Activated CD4-positive, alpha-beta T cell treated with anti-CD3 and anti-CD28 coated beads, Interleukin-2, amount 10 ng/mL, durations not matched to agents 7 days and 5 days (primary cell): ENCODE data around the gene ZNF740. TPM values are rescaled to one million over a fixed set of nuclear protein-coding genes. Genes with fewer than 3 reads are reported as not detected.

Experiments
- CTCF ChIA-PET: fragments of 350-600 bp; sonication (Branson Sonifier 250); formaldehyde crosslinking; loops from one replicate; lab custom pipeline; 2021; ENCODE audit warnings: antibody characterized with exemption; lab: Charles Lee
- POLR2A ChIA-PET: fragments of 350-600 bp; sonication (Branson Sonifier 250); formaldehyde crosslinking; loops from one replicate; lab custom pipeline; 2021; ENCODE audit warnings: antibody characterized with exemption; lab: Charles Lee
- DNase-seq: peaks from one replicate; pipeline ENCODE4 v3.0.0-alpha.2; 2020
- H3K27ac Mint-ChIP-seq: one replicate; pipeline ENCODE4 v1.8.0; 2021; ENCODE audit warnings: mild to moderate bottlenecking, moderate library complexity, mixed read lengths
- H3K27me3 Mint-ChIP-seq: one replicate; pipeline ENCODE4 v1.8.0; 2021; ENCODE audit warnings: mixed read lengths
- H3K36me3 Mint-ChIP-seq: one replicate; pipeline ENCODE4 v1.8.0; 2021; ENCODE audit warnings: low read depth, mixed read lengths
- H3K4me1 Mint-ChIP-seq: one replicate; pipeline ENCODE4 v1.8.0; 2021; ENCODE audit warnings: mixed read lengths
- H3K4me3 Mint-ChIP-seq: one replicate; pipeline ENCODE4 v1.8.0; 2021; ENCODE audit warnings: mild to moderate bottlenecking, moderate library complexity, mixed read lengths
- H3K9me3 Mint-ChIP-seq: one replicate; pipeline ENCODE4 v1.8.0; 2021; ENCODE audit warnings: mixed read lengths
- total RNA-seq, 2 experiments: library from RNA; stranded (reverse); gene quantifications; one replicate each; pipeline ENCODE4 v1.2.3, GENCODE V29; 2021

Gene ZNF740
- 10 to 100 TPM; 38.9 to 44.1 TPM for total RNA-seq

DNA sequence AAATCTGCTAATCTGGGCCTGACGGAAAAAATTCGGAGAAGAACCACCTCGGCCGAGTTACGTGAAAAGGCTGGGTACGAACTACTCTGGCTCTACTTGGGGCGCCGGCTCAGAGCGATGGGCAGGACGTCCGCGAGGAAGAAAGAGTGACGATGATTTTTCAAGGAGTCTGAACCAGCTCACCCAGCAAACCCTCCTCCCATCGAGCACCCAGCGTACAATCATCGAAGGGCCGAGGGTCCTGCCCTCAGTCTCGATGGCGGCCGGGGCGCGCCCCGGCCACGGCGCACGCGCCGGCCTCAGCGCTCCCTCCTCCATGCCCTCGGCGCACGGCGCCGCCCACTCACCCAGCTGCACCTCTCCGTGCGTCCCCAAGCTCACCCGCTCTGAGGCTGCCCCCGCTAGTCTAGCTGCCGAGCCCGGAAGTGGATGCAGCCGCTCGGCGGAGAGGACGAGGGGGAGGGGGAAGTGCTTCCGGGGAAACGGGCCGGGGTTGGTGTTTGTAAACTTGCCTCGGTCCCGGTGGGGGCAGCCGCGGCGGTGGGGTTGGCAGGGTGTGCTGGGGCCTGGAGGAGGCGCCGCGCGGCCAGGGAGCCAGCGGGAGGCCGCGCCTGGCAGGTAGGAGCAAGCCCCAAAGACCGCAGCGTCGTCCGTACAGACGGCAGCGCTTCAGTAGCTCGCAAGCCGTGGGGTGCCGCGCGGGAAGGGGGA lies at the start of gene ZNF740, which contains the start of gene CSAD:
Gene ZNF740, plus strand, starts transcription at position 503 of the 711 bp plus-strand sequence. CDS start 1,262 bp downstream, outside the sequence.
Gene CSAD, minus strand, starts transcription at position 706 of the 711 bp plus-strand sequence. CDS start 7,455 bp downstream, outside the sequence.
- POLR2A ChIA-PET: interaction anchor here (0.8 to 1.5 kb wide), 2 partner anchors 19 to 21 kb away, joined by 4 to 5 read pairs; no protein-coding TSS in a partner anchor
- peaks cover 60% of the 10 kb centered on the region for H3K4me1 Mint-ChIP-seq

DNA sequence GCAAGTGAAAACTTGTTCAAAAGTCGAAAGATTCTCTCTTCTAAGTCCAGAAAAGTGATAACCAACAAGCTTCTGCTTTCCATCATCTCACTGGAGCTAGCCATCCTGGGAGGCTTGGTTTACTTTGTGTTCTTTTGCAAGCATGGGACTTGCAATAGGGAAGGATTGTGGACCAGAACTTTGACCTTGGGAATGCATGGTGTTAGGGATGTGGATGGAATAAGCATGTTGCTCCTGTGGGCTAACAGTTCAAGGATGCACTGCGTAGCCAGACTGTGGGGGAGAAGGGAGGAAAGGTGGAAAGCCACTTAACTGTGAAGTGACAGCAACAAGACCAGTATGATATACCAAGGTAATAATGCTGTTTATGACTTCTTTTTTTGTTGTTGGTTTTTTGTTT lies 48.7 kb upstream of the ZNF740 start:
- Mint-ChIP-seq H3K4me1 (peaks cover 3% of the 10 kb centered on the region), H3K36me3 (no peaks in the 10 kb centered on the region), H3K27me3 (peaks cover 7% of the 10 kb centered on the region), H3K9me3 (no peaks in the 10 kb centered on the region), H3K27ac (no peak overlapping the region), H3K4me3 (no peak overlapping the region)
- CTCF ChIA-PET: interaction anchor here (0.9 kb wide), 1 partner anchor 59 kb away, joined by 3 read pairs; no protein-coding TSS in a partner anchor
- POLR2A ChIA-PET: no interaction called here
- no peak for DNase-seq

More for the DNA sequence above, at the start of gene ZNF740, which contains the start of gene CSAD:
- no peaks in the 10 kb centered on the region for H3K27me3 Mint-ChIP-seq
- peak; percentile 98 for DNase-seq
- peak within 1 kb of the TSS; percentile 95 for H3K27ac Mint-ChIP-seq
- CTCF ChIA-PET: interaction anchor here (0.6 to 4.4 kb wide), 16 partner anchors 8 to 162 kb away, joined by 3 to 33 read pairs (median 4); partner anchors contain the start of genes AAAS, ESPL1 and PFDN5
- H3K36me3 Mint-ChIP-seq: peaks cover 42% of the 10 kb centered on the region
- peak within 1 kb of the TSS; percentile 84 for H3K4me3 Mint-ChIP-seq
- no peaks in the 10 kb centered on the region for H3K9me3 Mint-ChIP-seq

DNA sequence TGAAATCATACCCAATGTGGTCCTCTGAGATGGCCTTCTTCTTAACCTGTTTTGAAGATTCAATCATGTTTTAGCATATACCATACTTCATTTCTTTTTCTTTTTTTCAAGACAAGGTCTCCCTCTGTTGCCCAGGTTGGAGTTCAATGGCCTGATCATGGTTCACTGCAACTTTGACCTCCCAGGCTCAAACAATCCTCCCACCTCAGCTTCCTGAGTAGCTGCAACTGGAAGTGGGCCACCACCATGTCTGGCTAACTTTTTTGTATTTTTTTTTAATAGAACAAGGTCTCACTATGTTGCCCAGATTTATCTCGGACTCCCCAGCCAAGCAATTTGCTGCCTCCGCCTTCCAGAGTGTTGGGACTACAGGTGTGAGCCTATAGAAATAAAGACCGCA lies 46.8 kb upstream of the ZNF740 start:
- no peaks in the 10 kb centered on the region for H3K4me1 Mint-ChIP-seq
- no peak overlapping the region for H3K4me3 Mint-ChIP-seq

DNA sequence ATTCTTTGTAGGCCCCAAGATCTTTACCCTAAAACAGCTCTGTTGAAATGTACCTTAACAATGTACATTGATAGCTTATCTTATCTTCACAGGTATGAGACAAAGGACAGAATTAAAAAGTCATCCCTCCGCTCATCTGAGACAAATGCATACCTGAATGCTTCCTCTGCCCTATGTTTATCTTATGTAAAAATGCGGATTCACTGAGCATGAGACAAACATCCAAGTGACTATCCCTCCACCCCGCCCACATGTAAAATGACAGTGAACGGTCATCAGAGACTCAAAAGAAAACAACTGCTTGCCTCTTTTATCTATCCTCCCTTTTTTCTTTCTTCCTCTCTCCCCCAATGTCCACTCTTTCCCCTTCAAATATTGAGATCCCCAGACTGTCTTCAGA lies 37.2 kb upstream of the ZNF740 start:
- no peak for DNase-seq
- Mint-ChIP-seq H3K4me1 (no peaks in the 10 kb centered on the region), H3K27ac (no peak overlapping the region), H3K36me3 (no peaks in the 10 kb centered on the region), H3K4me3 (no peak overlapping the region), H3K9me3 (peaks cover 9% of the 10 kb centered on the region), H3K27me3 (peaks cover 12% of the 10 kb centered on the region)
- ChIA-PET POLR2A (no interaction called here), CTCF (interaction anchor here (1.0 kb wide), 1 partner anchor 23 kb away, joined by 4 read pairs; no protein-coding TSS in a partner anchor)

More for the DNA sequence above, 46.8 kb upstream of the ZNF740 start:
- Mint-ChIP-seq H3K9me3 (peaks cover under 1% of the 10 kb centered on the region), H3K27ac (no peak overlapping the region), H3K36me3 (no peaks in the 10 kb centered on the region), H3K27me3 (peaks cover 5% of the 10 kb centered on the region)
- ChIA-PET CTCF (interaction anchor here (0.7 kb wide), 1 partner anchor 775 kb away, joined by 3 read pairs; no protein-coding TSS in a partner anchor), POLR2A (no interaction called here)
- DNase-seq: no peak

DNA sequence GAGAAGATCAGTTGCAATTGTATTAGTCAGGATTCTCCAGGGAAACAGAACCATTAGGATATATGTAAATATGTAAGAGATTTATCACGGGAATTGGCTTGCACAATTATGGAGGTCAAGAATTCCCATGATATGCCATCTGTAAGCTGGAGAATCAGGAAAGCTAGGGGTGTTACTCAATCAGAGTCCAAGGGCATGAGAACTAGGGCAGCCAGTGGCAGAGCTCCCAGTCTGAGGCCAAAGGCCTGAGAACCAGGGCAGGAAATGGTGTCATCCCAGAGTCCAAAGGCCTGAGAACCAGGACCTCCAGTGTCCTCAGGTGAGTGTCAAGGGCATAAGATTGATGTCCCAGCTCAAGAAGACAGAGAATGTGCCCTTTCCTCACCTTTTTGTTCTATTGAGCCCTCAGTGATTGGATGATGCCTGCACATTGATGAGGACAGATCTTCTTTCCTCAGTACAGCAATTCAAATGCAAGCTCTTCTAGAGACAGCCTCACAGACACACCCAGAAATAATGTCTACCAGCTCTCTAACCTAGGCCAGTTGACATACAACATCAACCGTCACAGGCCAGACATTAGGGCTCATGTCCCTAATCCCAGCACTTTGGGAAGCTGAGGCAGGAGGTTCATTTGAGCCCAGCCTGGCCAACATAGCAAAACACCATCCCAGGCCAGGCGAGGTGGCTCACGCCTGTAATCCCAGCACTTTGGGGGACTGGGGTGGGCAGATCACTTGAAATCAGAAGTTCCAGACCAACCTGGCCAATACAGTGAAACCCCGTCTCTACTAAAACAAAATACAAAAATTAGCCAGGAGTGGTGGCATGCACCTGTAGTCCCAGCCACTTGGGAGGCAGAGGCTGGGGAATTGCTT lies 34.9 kb upstream of the ZNF740 start:
- Mint-ChIP-seq H3K4me3 (no peak overlapping the region), H3K27ac (no peak overlapping the region), H3K36me3 (no peaks in the 10 kb centered on the region), H3K4me1 (no peaks in the 10 kb centered on the region), H3K27me3 (peaks cover 9% of the 10 kb centered on the region), H3K9me3 (no peaks in the 10 kb centered on the region)
- no peak for DNase-seq
- POLR2A ChIA-PET: no interaction called here
- CTCF ChIA-PET: interaction anchor here (0.6 to 0.8 kb wide), 3 partner anchors 35 to 80 kb away, joined by 3 to 4 read pairs (median 3); partner anchors contain the start of genes CSAD and ZNF740

DNA sequence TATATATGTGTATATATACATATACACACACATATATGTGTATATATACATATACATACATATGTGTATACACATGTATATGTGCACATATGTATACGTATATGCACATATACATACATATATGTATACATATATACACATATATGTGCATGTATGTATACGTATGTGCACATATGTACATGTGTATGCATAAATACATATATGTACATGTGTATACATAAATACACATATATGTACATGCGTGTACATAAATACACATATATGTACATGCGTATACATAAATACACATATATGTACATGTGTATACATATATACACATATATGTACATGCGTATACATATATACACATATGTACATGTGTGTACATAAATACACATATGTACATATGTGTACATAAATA lies 33.3 kb upstream of the ZNF740 start:
- no peak overlapping the region for H3K27ac Mint-ChIP-seq
- H3K9me3 Mint-ChIP-seq: no peaks in the 10 kb centered on the region
- H3K36me3 Mint-ChIP-seq: no peaks in the 10 kb centered on the region
- no peak for DNase-seq
- no peak overlapping the region for H3K4me3 Mint-ChIP-seq
- ChIA-PET POLR2A (no interaction called here), CTCF (interaction anchor here (0.6 kb wide), 1 partner anchor 281 kb away, joined by 3 read pairs; no protein-coding TSS in a partner anchor)
- H3K4me1 Mint-ChIP-seq: no peaks in the 10 kb centered on the region
- H3K27me3 Mint-ChIP-seq: peaks cover 7% of the 10 kb centered on the region

DNA sequence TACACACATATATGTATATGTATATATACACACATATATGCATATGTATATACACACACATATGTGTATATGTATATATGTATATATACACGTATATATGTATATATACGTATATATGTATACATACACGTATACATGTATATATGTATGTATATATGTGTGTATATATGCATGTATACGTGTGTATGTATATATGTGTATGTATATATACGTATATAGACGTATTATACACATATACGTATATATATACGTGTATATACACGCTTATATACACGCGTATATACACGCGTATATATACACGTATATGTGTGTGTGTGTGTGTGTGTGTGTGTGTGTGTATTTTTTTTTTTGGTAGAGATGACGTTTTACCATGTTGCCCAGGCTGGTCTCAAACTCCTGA lies 32.9 kb upstream of the ZNF740 start:
- DNase-seq: no peak
- Mint-ChIP-seq H3K27ac (no peak overlapping the region), H3K4me3 (no peak overlapping the region), H3K4me1 (no peaks in the 10 kb centered on the region), H3K27me3 (peaks cover 6% of the 10 kb centered on the region), H3K9me3 (no peaks in the 10 kb centered on the region), H3K36me3 (no peaks in the 10 kb centered on the region)
- CTCF ChIA-PET: no interaction called here
- POLR2A ChIA-PET: no interaction called here

GRCh38 chr12:53151039-53151438 lies 29.5 kb upstream of the ZNF740 start:
- DNase-seq: no peak
- Mint-ChIP-seq H3K27me3 (peaks cover 2% of the 10 kb centered on the region), H3K9me3 (no peaks in the 10 kb centered on the region), H3K27ac (no peak overlapping the region), H3K36me3 (no peaks in the 10 kb centered on the region), H3K4me3 (no peak overlapping the region), H3K4me1 (no peaks in the 10 kb centered on the region)
- CTCF ChIA-PET: interaction anchor here (0.5 to 1.1 kb wide), 3 partner anchors 8 to 126 kb away, joined by 4 read pairs; no protein-coding TSS in a partner anchor
- POLR2A ChIA-PET: no interaction called here

- H3K9me3 Mint-ChIP-seq: no peaks in the 10 kb centered on the region
- DNase-seq: no peak
- peaks cover 1% of the 10 kb centered on the region for H3K4me1 Mint-ChIP-seq
- no peaks in the 10 kb centered on the region for H3K36me3 Mint-ChIP-seq
- ChIA-PET CTCF (no interaction called here), POLR2A (no interaction called here)
- H3K4me3 Mint-ChIP-seq: no peak overlapping the region
- H3K27me3 Mint-ChIP-seq: peaks cover 2% of the 10 kb centered on the region
- H3K27ac Mint-ChIP-seq: no peak overlapping the region
Measured at GRCh38 chr12:53152390-53152789, 28.1 kb upstream of the ZNF740 start.

DNA sequence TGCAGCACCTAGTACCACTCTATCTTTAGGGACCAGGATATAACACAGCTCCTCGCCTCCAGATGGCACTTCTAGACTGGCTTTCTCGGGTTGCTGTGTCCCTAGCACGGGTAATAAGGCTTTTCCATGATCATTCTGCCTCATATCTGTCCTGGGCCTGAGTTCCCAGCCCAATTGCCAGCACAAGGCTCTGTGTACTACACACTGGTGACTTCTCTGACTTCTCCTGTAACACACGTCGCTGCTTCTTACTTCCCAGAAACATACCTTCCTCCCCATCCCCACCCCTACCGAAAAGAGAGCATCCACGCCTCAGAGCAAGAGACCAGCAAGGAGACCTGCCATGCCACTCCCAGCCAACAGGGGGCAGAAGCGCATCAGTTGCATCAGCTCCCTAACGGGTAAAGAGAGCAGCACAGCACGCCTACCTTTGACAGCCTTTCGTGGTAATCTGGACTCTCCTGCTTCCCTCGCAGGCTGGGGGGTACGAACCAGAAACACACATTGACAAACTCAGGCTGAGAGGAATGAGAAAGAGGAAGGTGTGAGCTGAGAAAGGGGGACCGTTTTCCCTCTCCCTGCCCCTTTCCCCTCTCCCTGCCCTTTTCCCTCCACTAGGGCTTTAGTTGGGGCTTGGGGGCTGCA lies 21.2 kb upstream of the ZNF740 start:
- peak overlapping the region; percentile 26 for H3K27ac Mint-ChIP-seq
- H3K27me3 Mint-ChIP-seq: no peaks in the 10 kb centered on the region
- peak; percentile 93 for DNase-seq
- ChIA-PET POLR2A (no interaction called here), CTCF (interaction anchor here (0.6 to 5.1 kb wide), 38 partner anchors 8 to 186 kb away, joined by 3 to 33 read pairs (median 5); partner anchors contain the start of genes AAAS, CSAD, SOAT2 and SPRYD3)
- H3K36me3 Mint-ChIP-seq: peaks cover 2% of the 10 kb centered on the region
- H3K9me3 Mint-ChIP-seq: no peaks in the 10 kb centered on the region
- peaks cover 9% of the 10 kb centered on the region for H3K4me1 Mint-ChIP-seq
- no peak overlapping the region for H3K4me3 Mint-ChIP-seq

DNA sequence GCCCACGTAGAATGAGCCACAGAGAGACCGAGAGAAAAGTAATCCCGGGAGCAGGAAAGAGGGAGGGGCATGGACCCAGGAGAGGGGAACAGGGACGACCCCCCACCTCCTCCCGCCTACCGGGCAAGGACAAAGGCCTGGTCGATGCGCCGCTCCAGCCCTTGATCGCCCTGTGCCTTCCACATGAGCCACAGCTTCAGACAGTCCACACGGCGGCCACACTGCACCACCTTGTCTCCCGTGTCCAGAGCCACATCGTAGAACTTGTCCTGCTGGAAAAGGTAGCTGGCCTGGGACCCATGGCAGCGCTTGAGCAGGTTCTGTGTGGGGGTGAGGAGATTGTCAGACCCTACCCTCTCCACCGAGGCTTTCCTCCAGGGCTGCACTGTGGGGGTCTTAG lies 20.5 kb upstream of the ZNF740 start:
- POLR2A ChIA-PET: no interaction called here
- CTCF ChIA-PET: interaction anchor here (0.7 to 5.1 kb wide), 38 partner anchors 9 to 185 kb away, joined by 3 to 33 read pairs (median 5); partner anchors contain the start of genes AAAS, CSAD, ITGB7 and SOAT2
- no peaks in the 10 kb centered on the region for H3K9me3 Mint-ChIP-seq
- H3K4me3 Mint-ChIP-seq: no peak overlapping the region
- H3K27ac Mint-ChIP-seq: peak overlapping the region; percentile 26
- DNase-seq: no peak
- peaks cover 9% of the 10 kb centered on the region for H3K4me1 Mint-ChIP-seq
- no peaks in the 10 kb centered on the region for H3K27me3 Mint-ChIP-seq
- peaks cover 2% of the 10 kb centered on the region for H3K36me3 Mint-ChIP-seq

GRCh38 chr12:53160673-53161072 lies 19.8 kb upstream of the ZNF740 start:
- Mint-ChIP-seq H3K36me3 (peaks cover 2% of the 10 kb centered on the region), H3K27me3 (no peaks in the 10 kb centered on the region), H3K27ac (no peak overlapping the region), H3K9me3 (no peaks in the 10 kb centered on the region), H3K4me1 (peaks cover 9% of the 10 kb centered on the region), H3K4me3 (no peak overlapping the region)
- no peak for DNase-seq
- ChIA-PET CTCF (interaction anchor here (0.7 to 5.1 kb wide), 24 partner anchors 12 to 163 kb away, joined by 3 to 33 read pairs (median 5); partner anchors contain the start of genes AAAS, CSAD, EIF4B and ITGB7), POLR2A (no interaction called here)
